ENCODE results near the gene GSTM5.
"Not testable (repeated sequence)": the region's sequence is repeated elsewhere in the genome, so short reads cannot be mapped to it uniquely, and the experiment has no call there.

Gene GSTM5

DNA sequence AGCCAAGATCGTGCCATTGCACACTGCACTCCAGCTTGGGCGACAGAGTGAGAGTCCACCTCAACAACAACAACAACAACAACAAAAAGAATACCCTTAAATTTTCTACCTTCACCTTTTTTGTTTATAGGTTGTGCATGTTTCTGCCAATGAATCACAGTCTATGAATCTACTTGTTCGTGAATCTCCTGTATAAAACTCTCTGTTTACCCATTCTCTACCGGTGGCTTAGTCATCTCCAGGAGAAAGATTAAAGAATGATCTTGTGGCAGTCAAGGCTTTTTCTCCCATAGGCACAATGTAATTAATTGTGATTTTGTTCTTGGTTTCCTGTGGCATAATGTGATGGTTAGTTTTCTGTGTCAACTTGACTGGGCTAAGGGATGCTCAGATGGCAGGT lies 14.2 kb upstream of the GSTM5 start:
- DNase-seq: not testable (repeated sequence)

DNA sequence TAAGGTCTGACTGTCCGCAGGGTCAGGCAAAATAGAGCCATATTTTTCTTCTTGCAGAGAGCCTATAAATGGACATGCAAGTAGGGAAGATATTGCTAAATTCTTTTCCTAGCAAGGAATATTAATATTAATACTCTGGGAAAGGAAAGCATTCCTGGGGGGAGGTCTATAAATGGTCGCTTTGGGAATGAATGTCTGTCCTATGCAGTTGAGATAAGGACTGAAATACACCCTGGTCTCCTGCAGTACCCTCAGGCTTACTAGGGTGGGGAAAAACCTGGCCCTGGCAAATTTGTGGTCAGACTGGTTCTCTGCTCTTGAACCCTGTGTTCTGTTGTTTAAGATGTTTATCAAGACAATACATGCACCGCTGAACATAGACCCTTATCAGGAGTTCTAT lies 9.1 kb upstream of the GSTM5 start:
- not testable (repeated sequence) for DNase-seq

DNA sequence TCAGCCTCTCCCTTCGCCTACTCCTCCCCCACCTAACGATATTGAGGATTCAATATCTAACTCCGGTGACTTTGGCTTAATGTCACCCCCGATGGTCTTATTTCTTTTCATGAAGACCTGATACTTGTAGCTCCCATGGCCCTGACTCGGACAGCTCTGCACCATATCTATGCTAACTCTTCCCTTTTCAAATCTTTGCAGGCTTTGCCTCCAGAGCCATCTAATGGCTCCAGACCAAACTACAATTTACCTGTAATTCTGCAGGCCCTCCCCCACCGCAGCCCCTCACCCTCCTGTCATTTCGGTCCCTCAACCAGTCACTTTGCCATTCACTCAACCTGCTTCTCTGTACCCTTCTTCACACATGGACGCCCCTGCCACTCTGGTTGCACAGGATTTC lies 7.9 kb upstream of the GSTM5 start:
- DNase-seq: no peak

GRCh38 chr1:109705411-109705810 lies 6.6 kb upstream of the GSTM5 start:
- DNase-seq: no peak

GRCh38 chr1:109708949-109709348 lies 3.1 kb upstream of the GSTM5 start:
- not testable (repeated sequence) for DNase-seq

GRCh38 chr1:109709822-109710221 lies 2.2 kb upstream of the GSTM5 start:
- DNase-seq: not testable (repeated sequence)

- no peak for DNase-seq
Observed at GRCh38 chr1:109712321-109712864, 342 bp downstream of the GSTM5 start.

- no peak for DNase-seq
Observed at GRCh38 chr1:109713636-109714035, 1.6 kb downstream of the GSTM5 start.

DNA sequence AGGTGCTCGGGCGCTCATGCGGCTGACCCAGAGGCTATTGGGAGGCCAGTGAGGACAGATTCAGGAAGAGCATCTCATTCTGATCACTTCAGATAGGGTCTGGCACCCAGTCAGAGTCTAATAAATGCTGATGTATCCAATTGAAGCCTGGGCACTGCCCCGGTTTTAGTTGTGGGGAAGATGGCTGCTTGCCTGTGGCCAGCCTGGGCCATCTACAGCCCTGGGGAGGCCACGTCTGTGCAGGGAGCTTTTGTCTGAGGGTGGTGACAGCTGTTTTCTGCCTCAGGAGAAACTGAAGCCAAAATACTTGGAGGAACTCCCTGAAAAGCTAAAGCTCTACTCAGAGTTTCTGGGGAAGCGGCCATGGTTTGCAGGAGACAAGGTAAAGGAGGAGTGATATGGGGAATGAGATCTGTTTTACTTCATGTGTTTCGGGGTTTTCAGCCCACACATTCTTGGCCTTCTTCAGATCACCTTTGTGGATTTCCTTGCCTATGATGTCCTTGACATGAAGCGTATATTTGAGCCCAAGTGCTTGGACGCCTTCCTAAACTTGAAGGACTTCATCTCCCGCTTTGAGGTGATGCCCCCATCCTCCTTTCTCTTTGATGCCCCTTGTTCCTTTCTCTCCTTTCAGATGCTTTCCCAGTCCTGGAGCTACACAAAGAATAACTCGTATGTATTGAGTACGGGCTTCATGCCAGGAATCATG lies 2.8 kb downstream of the GSTM5 start:
- DNase-seq: no peak

DNA sequence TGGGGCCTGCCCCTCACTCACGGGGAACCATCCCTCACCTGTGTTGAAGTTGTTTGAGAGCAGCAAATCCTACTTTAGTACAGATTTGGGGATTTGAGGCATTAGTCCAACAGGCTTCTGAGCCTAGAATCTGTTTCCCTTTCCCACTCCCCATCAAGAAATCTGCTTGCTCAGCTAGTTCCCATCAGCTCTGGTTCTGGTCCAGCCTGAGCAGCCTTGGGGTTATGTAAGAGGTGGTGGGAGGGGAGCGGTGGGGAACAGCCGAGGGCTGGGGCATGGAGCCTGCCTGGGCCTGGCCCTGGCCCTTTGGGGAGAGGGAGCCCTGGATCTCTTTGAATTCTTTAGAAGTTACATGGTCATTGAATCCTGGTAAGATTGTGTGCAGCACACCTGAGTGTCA lies 4.1 kb downstream of the GSTM5 start:
- DNase-seq: no peak

GRCh38 chr1:109716570-109717090 lies 4.6 kb downstream of the GSTM5 start:
- no peak for DNase-seq

DNA sequence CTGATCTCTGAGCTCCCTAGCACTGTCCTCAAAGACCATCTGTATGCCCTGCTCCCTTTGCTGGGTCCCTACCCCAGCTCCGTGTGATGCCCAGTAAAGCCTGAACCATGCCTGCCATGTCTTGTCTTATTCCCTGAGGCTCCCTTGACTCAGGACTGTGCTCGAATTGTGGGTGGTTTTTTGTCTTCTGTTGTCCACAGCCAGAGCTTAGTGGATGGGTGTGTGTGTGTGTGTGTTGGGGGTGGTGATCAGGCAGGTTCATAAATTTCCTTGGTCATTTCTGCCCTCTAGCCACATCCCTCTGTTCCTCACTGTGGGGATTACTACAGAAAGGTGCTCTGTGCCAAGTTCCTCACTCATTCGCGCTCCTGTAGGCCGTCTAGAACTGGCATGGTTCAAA lies 5.7 kb downstream of the GSTM5 start:
- no peak for DNase-seq

- DNase-seq: no peak
Observed at GRCh38 chr1:109718495-109718894, 6.4 kb downstream of the GSTM5 start.

GRCh38 chr1:109719337-109719837 lies 7.3 kb downstream of the GSTM5 start:
- DNase-seq: no peak

DNA sequence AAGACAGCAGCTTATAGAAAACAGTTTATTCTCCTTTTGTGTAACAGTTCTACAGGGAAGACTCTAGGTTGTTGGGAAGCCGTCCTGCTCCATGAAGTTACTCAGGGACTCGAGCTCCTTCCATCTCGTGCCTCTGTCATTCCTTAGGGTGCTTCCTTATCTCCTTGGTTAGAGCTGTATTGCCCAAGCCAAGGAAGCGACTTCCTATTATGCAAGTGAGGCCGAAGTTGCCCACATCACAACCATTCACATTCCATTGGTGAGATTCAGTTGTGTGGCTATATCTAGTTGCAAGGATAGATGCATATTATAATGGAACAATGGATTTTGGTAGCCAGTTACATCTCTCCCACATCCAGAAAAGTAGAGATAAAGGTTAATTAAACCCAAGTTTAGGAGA lies 9.0 kb downstream of the GSTM5 start:
- no peak for DNase-seq

DNA sequence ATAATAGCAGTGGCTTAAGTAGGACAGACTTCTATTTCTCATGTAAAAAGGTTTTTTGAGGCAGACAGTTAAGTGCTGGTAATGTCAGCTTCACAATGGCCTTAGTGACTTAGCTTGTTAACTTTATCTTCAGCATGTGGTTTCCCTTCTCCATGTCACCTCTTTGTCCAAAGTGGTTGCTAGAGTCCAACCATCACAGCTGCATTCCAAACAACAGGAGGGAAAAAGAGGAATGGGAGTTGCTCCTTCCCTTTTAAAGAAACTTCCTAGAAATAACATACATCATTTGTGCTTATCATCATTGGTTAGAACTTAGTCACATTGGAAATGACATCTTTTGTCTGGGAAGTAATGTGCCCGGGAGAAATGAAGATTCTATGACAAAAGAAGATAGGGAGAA lies 9.9 kb downstream of the GSTM5 start:
- no peak for DNase-seq

GRCh38 chr1:109722908-109723691 lies 11.0 kb downstream of the GSTM5 start:
- DNase-seq: no peak

- no peak for DNase-seq
Observed at GRCh38 chr1:109724933-109725332, 12.9 kb downstream of the GSTM5 start.

GRCh38 chr1:109725510-109725909 lies 13.5 kb downstream of the GSTM5 start:
- no peak for DNase-seq

DNA sequence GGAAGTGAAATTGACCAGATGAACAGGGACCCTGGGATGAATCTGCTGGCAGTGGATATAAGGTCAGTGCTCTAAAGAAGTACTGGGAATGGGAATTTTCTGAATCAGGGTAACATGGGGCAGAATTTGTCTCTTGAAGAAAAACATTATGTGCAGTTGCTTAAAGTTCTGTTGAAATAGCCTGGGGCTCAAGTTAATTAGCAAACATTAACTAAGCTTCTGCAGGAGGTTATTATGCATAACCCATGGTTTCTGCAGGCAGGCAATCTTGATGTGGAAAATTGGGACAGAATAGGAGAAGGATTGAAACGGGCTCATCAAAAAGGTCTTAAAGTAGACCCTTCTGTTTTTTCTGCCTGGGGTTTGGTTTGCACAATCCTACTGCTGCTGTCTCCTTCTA lies 14.0 kb downstream of the GSTM5 start:
- no peak for DNase-seq

DNA sequence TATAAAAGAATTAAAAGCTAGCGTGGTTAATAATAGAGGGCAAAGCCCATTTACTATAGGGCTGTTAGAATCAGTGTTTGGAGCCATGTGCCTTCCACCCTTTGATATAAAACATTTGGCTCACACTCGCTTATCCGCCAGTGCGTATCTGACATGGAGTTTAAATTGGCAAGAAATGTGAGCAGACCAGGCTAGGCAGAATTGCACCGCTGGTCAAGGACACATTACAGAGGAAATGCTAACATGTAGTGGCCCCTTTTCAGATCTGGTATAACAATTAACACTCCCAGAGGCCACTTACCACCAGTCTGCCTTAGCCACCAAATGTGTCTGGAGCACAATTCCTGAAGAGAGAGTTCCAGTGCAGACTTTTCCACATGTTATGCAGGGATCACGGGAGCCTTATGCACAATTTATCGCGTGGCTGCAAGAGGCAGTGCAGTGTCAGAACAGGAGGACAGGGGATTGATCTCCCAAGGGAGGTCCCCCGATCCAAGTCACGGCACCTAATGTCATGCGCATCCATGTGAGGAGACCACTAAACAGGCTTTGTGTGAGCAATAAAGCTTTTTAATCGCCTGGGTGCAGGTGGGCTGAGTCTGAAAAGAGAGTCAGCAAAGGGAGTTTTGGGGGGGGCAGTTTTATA lies 14.8 kb downstream of the GSTM5 start:
- DNase-seq: no peak

- no peak for DNase-seq
Observed at GRCh38 chr1:109728870-109729269, 16.8 kb downstream of the GSTM5 start.

GRCh38 chr1:109730666-109731065 lies 18.6 kb downstream of the GSTM5 start:
- DNase-seq: no peak
